ENCODE data around the gene ELMO2.

DNA sequence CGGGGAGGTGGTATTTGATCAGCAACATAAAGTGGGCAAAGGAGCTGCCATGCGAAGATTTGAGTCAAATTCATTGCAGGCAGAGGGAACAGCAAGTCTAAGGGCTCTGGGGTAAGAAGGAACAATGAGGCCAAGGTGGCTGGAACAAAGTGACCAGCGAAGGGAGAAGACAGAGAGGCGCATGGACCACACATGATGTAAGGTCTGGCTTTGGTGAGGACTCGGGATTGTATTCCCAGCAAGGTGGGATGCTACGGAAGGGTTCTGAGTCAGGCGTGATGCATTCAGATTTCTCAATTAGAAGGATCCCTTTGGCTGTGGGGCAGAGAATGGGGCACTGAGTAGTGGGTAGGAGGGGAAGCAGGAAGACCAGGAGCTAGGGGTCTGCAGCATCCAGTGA lies 67.4 kb downstream of the ELMO2 start:
- TF ChIP-seq, protein P1, sequence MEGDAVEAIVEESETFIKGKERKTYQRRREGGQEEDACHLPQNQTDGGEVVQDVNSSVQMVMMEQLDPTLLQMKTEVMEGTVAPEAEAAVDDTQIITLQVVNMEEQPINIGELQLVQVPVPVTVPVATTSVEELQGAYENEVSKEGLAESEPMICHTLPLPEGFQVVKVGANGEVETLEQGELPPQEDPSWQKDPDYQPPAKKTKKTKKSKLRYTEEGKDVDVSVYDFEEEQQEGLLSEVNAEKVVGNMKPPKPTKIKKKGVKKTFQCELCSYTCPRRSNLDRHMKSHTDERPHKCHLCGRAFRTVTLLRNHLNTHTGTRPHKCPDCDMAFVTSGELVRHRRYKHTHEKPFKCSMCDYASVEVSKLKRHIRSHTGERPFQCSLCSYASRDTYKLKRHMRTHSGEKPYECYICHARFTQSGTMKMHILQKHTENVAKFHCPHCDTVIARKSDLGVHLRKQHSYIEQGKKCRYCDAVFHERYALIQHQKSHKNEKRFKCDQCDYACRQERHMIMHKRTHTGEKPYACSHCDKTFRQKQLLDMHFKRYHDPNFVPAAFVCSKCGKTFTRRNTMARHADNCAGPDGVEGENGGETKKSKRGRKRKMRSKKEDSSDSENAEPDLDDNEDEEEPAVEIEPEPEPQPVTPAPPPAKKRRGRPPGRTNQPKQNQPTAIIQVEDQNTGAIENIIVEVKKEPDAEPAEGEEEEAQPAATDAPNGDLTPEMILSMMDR (IDR thresholded peaks at IDR 0.05; ENCODE audit: low read depth, low read length, poor library complexity, severe bottlenecking): no peak
- TF ChIP-seq EZH2phosphoT487 (IDR thresholded peaks at IDR 0.05; ENCODE audit: borderline replicate concordance, low read length): no peak
